ENCODE measurements around the gene CCDC141. TPM values are rescaled to one million over a fixed set of nuclear protein-coding genes. Genes with fewer than 3 reads are reported as not detected.
A peak's percentile ranks its signal among the peaks of the same experiment; 100 is the strongest.

The CCDC141 gene
- total RNA-seq, 1 donor, result not detected

DNA sequence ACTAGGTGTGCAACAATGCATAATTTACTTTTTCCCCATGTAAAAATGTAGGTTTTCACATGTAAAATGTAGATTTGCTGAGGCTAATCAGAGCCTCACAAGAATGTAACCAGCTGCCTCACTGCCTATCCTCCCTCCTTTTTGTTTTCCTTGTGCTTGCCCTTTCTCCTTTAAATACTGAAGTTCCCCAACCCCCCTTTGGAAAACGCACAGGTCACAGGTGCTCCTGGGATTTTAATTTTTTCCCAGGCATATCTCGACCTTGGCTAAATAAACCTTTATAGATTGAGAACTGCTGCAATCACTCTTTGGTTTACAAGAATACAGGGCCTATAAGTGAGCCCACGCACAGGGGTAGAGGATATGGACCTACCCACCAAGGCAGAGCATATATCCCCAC is 165.5 kb downstream of the CCDC141 start:
- TF ChIP-seq, protein P1, sequence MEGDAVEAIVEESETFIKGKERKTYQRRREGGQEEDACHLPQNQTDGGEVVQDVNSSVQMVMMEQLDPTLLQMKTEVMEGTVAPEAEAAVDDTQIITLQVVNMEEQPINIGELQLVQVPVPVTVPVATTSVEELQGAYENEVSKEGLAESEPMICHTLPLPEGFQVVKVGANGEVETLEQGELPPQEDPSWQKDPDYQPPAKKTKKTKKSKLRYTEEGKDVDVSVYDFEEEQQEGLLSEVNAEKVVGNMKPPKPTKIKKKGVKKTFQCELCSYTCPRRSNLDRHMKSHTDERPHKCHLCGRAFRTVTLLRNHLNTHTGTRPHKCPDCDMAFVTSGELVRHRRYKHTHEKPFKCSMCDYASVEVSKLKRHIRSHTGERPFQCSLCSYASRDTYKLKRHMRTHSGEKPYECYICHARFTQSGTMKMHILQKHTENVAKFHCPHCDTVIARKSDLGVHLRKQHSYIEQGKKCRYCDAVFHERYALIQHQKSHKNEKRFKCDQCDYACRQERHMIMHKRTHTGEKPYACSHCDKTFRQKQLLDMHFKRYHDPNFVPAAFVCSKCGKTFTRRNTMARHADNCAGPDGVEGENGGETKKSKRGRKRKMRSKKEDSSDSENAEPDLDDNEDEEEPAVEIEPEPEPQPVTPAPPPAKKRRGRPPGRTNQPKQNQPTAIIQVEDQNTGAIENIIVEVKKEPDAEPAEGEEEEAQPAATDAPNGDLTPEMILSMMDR (IDR thresholded peaks at IDR 0.05; ENCODE audit: extremely low read depth, low read depth, low read length), result no peak
- H3K9me3 ChIP-seq (ENCODE audit: low read depth, low read length), result no peaks in the 10 kb centered on the region
- H3K79me2 ChIP-seq (ENCODE audit: insufficient read depth, low read length), result no peaks in the 10 kb centered on the region
- no peak for DNase-seq (ENCODE audit: insufficient read length, low spot score, missing footprints)
- no peaks in the 10 kb centered on the region for H3K27me3 ChIP-seq (ENCODE audit: insufficient read depth, low read length)
- no peak overlapping the region for H3K4me3 ChIP-seq (ENCODE audit: insufficient read depth, low read length)
- H2AFZ ChIP-seq (ENCODE audit: low read length), result no peak overlapping the region
- peaks cover 14% of the 10 kb centered on the region for H3K4me1 ChIP-seq (ENCODE audit: insufficient read depth, low read length)
- H4K20me1 ChIP-seq (ENCODE audit: insufficient read depth, low read length), result no peaks in the 10 kb centered on the region
- no peak overlapping the region for H3K27ac ChIP-seq (ENCODE audit: low read depth, low read length)
- no peak overlapping the region for H3K4me2 ChIP-seq (ENCODE audit: insufficient read depth, low read length)
- no peaks in the 10 kb centered on the region for H3K36me3 ChIP-seq (ENCODE audit: insufficient read depth, low read length)

DNA sequence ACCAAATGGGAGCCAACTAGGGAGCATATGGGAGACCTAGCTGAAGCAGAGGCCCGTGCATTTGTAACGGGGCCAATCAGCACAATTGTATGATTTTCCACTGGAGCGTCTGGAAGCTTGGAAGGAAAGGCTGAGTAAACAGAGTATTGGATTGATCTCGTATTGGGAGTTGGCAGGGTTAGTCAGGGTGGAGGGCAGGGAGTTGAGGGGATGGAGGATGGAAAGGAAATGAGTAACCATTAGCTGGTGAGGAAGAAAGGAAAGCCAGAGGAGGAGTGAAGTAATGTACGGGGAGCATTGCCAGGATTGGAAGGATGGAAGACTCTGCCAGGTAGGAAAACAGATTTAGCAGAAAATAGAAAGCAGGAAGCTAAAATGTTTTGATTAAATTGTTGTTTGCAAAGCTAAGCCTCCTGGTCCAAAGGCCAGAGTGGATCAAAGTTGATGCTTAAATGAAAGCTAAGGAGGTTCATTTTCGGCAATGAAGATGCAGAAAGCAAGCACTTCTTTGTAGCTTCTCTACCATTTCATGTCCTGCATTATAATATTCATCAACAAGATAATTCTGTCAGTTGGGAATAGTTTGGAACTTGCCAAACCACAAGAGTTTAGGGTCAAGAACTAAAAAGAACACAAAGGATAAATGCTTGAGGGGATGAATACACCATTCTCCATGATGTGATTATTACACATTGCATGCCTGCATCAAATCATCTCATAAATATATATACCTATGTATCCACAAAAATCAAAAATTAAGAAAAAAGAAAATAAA is 167.1 kb downstream of the CCDC141 start:
- Histone ChIP-seq H2AFZ (ENCODE audit: low read length) (peak overlapping the region; percentile 2), H3K4me1 (ENCODE audit: insufficient read depth, low read length) (peaks cover 14% of the 10 kb centered on the region), H3K4me3 (ENCODE audit: insufficient read depth, low read length) (no peak overlapping the region), H3K27ac (ENCODE audit: low read depth, low read length) (peak overlapping the region; percentile 7), H3K4me2 (ENCODE audit: insufficient read depth, low read length) (peak overlapping the region; percentile 55), H3K79me2 (ENCODE audit: insufficient read depth, low read length) (no peaks in the 10 kb centered on the region), H3K9me3 (ENCODE audit: low read depth, low read length) (no peaks in the 10 kb centered on the region), H3K27me3 (ENCODE audit: insufficient read depth, low read length) (no peaks in the 10 kb centered on the region), H3K36me3 (ENCODE audit: insufficient read depth, low read length) (no peaks in the 10 kb centered on the region), H4K20me1 (ENCODE audit: insufficient read depth, low read length) (no peaks in the 10 kb centered on the region)
- TF ChIP-seq, protein P1 (IDR thresholded peaks at IDR 0.05; ENCODE audit: extremely low read depth, low read depth, low read length), result no peak
- peak; percentile 86 for DNase-seq (ENCODE audit: insufficient read length, low spot score, missing footprints)

DNA sequence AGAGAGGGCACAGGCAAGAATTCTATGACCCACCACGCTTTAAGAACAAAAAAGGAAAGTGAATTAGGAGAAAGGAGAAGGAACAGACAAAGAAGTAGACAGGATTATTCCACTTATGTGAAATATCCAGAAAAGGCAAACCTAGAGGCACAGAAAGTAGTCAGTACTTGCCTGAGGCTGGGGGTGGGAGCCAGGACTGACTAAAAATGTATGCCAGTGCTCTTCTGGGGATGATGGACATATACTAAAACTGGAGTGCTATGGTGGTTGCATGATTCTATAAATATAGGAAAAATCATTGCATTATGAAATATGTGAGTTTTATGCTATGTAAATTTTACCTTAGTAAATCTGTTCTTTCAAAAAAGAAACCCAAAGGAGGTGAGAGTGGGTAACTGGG is 168.9 kb downstream of the CCDC141 start:
- TF ChIP-seq, protein P1 (IDR thresholded peaks at IDR 0.05; ENCODE audit: extremely low read depth, low read depth, low read length), result no peak
- Histone ChIP-seq H3K4me2 (ENCODE audit: insufficient read depth, low read length) (no peak overlapping the region), H3K36me3 (ENCODE audit: insufficient read depth, low read length) (no peaks in the 10 kb centered on the region), H3K79me2 (ENCODE audit: insufficient read depth, low read length) (no peaks in the 10 kb centered on the region), H3K4me3 (ENCODE audit: insufficient read depth, low read length) (no peak overlapping the region), H3K27ac (ENCODE audit: low read depth, low read length) (no peak overlapping the region), H3K9me3 (ENCODE audit: low read depth, low read length) (no peaks in the 10 kb centered on the region), H3K4me1 (ENCODE audit: insufficient read depth, low read length) (peaks cover 14% of the 10 kb centered on the region), H2AFZ (ENCODE audit: low read length) (no peak overlapping the region), H3K27me3 (ENCODE audit: insufficient read depth, low read length) (no peaks in the 10 kb centered on the region), H4K20me1 (ENCODE audit: insufficient read depth, low read length) (no peaks in the 10 kb centered on the region)
- DNase-seq (ENCODE audit: insufficient read length, low spot score, missing footprints), result no peak

DNA sequence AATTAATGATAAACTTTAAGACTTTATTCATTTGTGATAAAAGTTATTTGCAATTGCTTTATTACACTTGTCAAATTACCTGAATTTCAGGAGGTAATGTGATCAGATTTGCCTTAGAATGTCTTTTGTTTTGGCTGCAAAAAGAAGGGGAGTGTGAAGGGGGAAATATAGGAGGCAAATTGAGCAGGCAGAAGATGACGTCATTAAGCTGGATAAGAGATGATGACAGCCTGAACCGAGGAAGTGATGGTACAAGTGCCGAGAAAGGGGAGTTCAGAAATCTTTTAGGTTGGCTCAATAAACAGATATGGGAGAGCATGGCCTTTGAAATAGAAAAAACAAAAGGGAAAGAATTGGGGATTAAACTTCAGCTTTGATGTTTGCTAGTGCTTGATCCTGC is 169.7 kb downstream of the CCDC141 start:
- Histone ChIP-seq H4K20me1 (ENCODE audit: insufficient read depth, low read length) (no peaks in the 10 kb centered on the region), H3K27ac (ENCODE audit: low read depth, low read length) (no peak overlapping the region), H3K4me1 (ENCODE audit: insufficient read depth, low read length) (peaks cover 14% of the 10 kb centered on the region), H3K36me3 (ENCODE audit: insufficient read depth, low read length) (no peaks in the 10 kb centered on the region), H3K4me2 (ENCODE audit: insufficient read depth, low read length) (no peak overlapping the region), H3K4me3 (ENCODE audit: insufficient read depth, low read length) (no peak overlapping the region), H3K79me2 (ENCODE audit: insufficient read depth, low read length) (no peaks in the 10 kb centered on the region), H3K27me3 (ENCODE audit: insufficient read depth, low read length) (no peaks in the 10 kb centered on the region), H2AFZ (ENCODE audit: low read length) (no peak overlapping the region), H3K9me3 (ENCODE audit: low read depth, low read length) (no peaks in the 10 kb centered on the region)
- DNase-seq (ENCODE audit: insufficient read length, low spot score, missing footprints), result no peak
- TF ChIP-seq, protein P1 (IDR thresholded peaks at IDR 0.05; ENCODE audit: extremely low read depth, low read depth, low read length), result no peak
